ENCODE measurements around the gene PLEKHA5. TPM values are rescaled to one million over a fixed set of nuclear protein-coding genes. Genes with fewer than 3 reads are reported as not detected.
A peak's percentile ranks its signal among the peaks of the same experiment; 100 is the strongest.

Gene PLEKHA5
- total RNA-seq, 1 experiment from 2014 or later: 19.7 TPM

- DNase-seq (ENCODE audit: low read depth): no peak
Measured at GRCh38 chr12:19230299-19230866, 100.8 kb downstream of the PLEKHA5 start.

- DNase-seq (ENCODE audit: low read depth): no peak
Measured at GRCh38 chr12:19230896-19231295, 101.4 kb downstream of the PLEKHA5 start.

GRCh38 chr12:19234171-19234704 lies 104.7 kb downstream of the PLEKHA5 start:
- no peak for DNase-seq (ENCODE audit: low read depth)

- no peak for DNase-seq (ENCODE audit: low read depth)
Measured at GRCh38 chr12:19234981-19235871, 105.7 kb downstream of the PLEKHA5 start.

GRCh38 chr12:19236656-19237055 lies 107.1 kb downstream of the PLEKHA5 start:
- DNase-seq (ENCODE audit: low read depth): no peak

- DNase-seq (ENCODE audit: low read depth): no peak
Measured at GRCh38 chr12:19238540-19238939, 109.0 kb downstream of the PLEKHA5 start.

- DNase-seq (ENCODE audit: low read depth): no peak
Measured at GRCh38 chr12:19239102-19239501, 109.6 kb downstream of the PLEKHA5 start.

- peak; percentile 54 for DNase-seq (ENCODE audit: low read depth)
Measured at GRCh38 chr12:19239616-19240234, 110.2 kb downstream of the PLEKHA5 start.

GRCh38 chr12:19242581-19242980 lies 113.0 kb downstream of the PLEKHA5 start:
- no peak for DNase-seq (ENCODE audit: low read depth)

GRCh38 chr12:19243551-19243950 lies 114.0 kb downstream of the PLEKHA5 start:
- DNase-seq (ENCODE audit: low read depth): no peak

- DNase-seq (ENCODE audit: low read depth): no peak
Measured at GRCh38 chr12:19244312-19244711, 114.8 kb downstream of the PLEKHA5 start.

- no peak for DNase-seq (ENCODE audit: low read depth)
Measured at GRCh38 chr12:19245106-19245505, 115.6 kb downstream of the PLEKHA5 start.

GRCh38 chr12:19245666-19246065 lies 116.1 kb downstream of the PLEKHA5 start:
- no peak for DNase-seq (ENCODE audit: low read depth)

GRCh38 chr12:19246933-19247332 lies 117.4 kb downstream of the PLEKHA5 start:
- DNase-seq (ENCODE audit: low read depth): no peak

GRCh38 chr12:19248929-19249602 lies 119.5 kb downstream of the PLEKHA5 start:
- DNase-seq (ENCODE audit: low read depth): peak; percentile 13

- DNase-seq (ENCODE audit: low read depth): no peak
Measured at GRCh38 chr12:19251481-19252132, 122.1 kb downstream of the PLEKHA5 start.

GRCh38 chr12:19260135-19260534 lies 130.6 kb downstream of the PLEKHA5 start:
- no peak for DNase-seq (ENCODE audit: low read depth)

GRCh38 chr12:19261773-19262172 lies 132.2 kb downstream of the PLEKHA5 start:
- DNase-seq (ENCODE audit: low read depth): no peak

- DNase-seq (ENCODE audit: low read depth): no peak
Measured at GRCh38 chr12:19263672-19264071, 134.1 kb downstream of the PLEKHA5 start.

- DNase-seq (ENCODE audit: low read depth): peak; percentile 97
Measured at GRCh38 chr12:19273482-19274330, 144.2 kb downstream of the PLEKHA5 start.

All from HT1080 (cell line).